22Rv1 (cell line): ENCODE results near the gene ITM2B.

ENCODE experiments used
- H3K27ac ChIP-seq: fragments of 450-650 bp; 2 replicates; pipeline ENCODE4 v1.5.1; 2017
- ZFX ChIP-seq: fragments of 450-650 bp; IDR thresholded peaks from 2 replicates; pipeline ENCODE4 v1.6.1; 2017; ENCODE audit warnings: antibody characterized with exemption, borderline replicate concordance
- TF ChIP-seq, protein P1 (sequence below): fragments of 450-650 bp; IDR thresholded peaks from 2 replicates; pipeline ENCODE4 v1.5.1; 2017; ENCODE audit warnings: mild to moderate bottlenecking

Gene ITM2B

DNA sequence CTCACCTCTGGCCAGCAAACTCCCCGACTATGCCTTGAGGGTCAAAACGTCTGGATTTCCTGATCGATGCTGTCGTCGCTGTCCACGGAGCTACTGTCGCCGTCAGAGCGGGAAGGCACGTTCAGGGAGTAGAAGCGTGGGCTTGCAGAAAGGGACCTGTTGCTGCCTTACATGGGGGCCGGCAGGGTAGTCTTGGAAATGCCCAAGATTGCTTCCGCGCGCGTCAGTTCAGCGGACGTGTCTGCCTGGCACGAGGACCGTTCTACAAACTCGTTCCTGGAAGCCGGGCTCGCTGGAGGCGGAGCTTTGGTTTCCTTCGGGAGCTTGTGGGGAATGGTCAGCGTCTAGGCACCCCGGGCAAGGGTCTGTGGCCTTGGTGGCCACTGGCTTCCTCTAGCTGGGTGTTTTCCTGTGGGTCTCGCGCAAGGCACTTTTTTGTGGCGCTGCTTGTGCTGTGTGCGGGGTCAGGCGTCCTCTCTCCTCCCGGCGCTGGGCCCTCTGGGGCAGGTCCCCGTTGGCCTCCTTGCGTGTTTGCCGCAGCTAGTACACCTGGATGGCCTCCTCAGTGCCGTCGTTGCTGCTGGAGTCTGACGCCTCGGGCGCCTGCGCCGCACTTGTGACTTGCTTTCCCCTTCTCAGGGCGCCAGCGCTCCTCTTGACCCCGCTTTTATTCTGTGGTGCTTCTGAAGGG, 86.0 kb downstream of the ITM2B start:
- no peak overlapping the region for H3K27ac ChIP-seq
- TF ChIP-seq ZFX: no peak
- TF ChIP-seq, protein P1, sequence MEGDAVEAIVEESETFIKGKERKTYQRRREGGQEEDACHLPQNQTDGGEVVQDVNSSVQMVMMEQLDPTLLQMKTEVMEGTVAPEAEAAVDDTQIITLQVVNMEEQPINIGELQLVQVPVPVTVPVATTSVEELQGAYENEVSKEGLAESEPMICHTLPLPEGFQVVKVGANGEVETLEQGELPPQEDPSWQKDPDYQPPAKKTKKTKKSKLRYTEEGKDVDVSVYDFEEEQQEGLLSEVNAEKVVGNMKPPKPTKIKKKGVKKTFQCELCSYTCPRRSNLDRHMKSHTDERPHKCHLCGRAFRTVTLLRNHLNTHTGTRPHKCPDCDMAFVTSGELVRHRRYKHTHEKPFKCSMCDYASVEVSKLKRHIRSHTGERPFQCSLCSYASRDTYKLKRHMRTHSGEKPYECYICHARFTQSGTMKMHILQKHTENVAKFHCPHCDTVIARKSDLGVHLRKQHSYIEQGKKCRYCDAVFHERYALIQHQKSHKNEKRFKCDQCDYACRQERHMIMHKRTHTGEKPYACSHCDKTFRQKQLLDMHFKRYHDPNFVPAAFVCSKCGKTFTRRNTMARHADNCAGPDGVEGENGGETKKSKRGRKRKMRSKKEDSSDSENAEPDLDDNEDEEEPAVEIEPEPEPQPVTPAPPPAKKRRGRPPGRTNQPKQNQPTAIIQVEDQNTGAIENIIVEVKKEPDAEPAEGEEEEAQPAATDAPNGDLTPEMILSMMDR: no peak
